OCI-LY7 (cell line): ENCODE measurements around the gene NME3.

Source experiments
- CTCF ChIP-seq: fragments of 200-600 bp; sonication (generic); conservative IDR thresholded peaks from 2 replicates; pipeline ENCODE4 v1.5.1; 2014; ENCODE audit warnings: mild to moderate bottlenecking, antibody characterized with exemption, low read length, moderate library complexity, mixed read lengths
- EZH2phosphoT487 ChIP-seq: fragments of 200-600 bp; sonication (generic); IDR thresholded peaks from 2 replicates; pipeline ENCODE4 v1.6.1; 2018; ENCODE audit warnings: low read depth, borderline replicate concordance, mild to moderate bottlenecking, mixed run types, antibody characterized with exemption, low read length, moderate library complexity, mixed read lengths

- no peak for TF ChIP-seq CTCF
- TF ChIP-seq EZH2phosphoT487: no peak
Measured at GRCh38 chr16:1770328-1771187, 785 bp downstream of the NME3 start.
